DMS153 treated with DMSO at 0.1 percent for 48 hours (cell line): ENCODE results near the gene SWT1.
"Not testable (repeated sequence)": the region's sequence is repeated elsewhere in the genome, so short reads cannot be mapped to it uniquely, and the experiment has no call there.

Source experiments
- DNase-seq: peaks from one replicate; lab custom pipeline; 2025; ENCODE audit not compliant: unreplicated experiment; lab: John Stamatoyannopoulos, UW

Gene SWT1

DNA sequence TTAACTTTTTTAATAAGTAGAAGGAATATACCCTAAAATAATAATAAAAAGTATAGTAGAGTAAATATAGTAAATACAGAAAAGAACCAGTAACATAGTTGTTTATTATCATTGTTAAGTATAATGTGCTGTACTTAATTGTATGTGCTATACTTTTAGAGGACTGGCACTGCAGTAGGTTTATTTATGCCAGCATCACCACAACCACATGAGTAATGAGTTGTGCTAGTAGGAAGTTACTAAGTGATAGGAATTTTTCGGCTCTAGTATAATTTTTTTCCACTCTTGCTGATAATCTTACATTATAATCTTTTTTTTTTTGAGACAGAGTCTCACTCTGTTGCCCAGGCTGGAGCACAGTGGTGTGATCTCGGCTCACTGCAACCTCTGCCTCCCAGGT lies 88.5 kb downstream of the SWT1 start:
- no peak for DNase-seq

DNA sequence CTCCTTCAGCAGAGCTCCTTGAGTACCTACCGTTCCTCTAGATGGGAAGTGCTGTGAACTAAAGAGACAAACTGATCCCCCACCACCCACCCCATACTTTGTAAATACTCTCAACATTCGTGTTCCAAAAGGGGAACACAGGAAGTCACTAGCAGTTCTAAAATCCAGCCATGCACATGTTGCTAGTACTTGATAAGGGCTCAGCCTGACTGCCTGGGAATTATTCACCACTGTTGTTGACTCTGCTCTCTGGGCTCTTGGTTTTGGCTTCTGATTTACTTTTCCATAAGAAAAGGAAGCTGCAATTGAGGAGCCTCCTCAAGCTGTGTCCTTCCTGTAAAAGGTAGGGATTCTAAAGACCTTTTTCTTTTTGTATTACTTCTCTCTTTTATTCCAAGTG lies 92.6 kb downstream of the SWT1 start:
- no peak for DNase-seq

DNA sequence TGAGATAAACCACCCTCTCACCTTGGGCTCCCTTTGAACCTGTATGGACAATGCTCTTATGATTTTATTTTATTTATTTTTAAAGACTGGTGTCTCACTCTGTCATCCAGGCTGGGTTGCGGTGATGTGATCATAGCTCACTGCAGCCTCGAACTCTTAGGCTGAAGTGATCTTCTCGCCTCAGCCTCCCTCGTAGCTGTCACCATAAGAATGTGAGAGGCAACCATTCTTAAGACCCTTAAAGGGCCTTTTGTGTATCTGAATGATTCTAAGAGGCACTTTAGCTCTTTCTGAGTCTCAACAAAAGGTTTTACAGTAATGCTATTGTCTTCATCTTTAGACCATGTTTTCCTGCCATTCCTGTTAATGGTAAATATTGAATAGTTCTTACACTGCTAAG lies 93.1 kb downstream of the SWT1 start:
- DNase-seq: no peak

DNA sequence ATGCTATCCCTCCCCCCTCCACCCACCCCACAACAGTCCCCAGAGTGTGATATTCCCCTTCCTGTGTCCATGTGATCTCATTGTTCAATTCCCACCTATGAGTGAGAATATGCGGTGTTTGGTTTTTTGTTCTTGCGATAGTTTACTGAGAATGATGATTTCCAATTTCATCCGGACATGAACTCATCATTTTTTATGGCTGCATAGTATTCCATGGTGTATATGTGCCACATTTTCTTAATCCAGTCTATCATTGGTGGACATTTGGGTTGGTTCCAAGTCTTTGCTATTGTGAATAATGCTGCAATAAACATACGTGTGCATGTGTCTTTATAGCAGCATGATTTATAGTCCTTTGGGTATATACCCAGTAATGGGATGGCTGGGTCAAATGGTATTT lies 95.0 kb downstream of the SWT1 start:
- not testable (repeated sequence) for DNase-seq

DNA sequence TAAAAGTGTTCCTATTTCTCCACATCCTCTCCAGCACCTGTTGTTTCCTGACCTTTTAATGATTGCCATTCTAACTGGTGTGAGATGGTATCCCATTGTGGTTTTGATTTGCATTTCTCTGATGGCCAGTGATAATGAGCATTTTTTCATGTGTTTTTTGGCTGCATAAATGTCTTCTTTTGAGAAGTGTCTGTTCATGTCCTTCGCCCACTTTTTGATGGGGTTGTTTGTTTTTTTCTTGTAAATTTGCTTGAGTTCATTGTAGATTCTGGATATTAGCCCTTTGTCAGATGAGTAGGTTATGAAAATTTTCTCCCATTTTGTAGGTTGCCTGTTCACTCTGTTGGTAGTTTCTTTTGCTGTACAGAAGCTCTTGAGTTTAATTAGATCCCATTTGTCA lies 95.4 kb downstream of the SWT1 start:
- not testable (repeated sequence) for DNase-seq

DNA sequence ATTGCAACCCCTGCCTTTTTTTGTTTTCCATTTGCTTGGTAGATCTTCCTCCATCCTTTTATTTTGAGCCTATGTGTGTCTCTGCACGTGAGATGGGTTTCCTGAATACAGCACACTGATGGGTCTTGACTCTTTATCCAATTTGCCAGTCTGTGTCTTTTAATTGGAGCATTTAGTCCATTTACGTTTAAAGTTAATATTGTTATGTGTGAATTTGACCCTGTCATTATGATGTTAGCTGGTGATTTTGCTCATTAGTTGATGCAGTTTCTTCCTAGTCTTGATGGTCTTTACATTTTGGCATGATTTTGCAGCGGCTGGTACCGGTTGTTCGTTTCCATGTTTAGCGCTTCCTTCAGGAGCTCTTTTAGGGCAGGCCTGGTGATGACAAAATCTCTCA lies 98.6 kb downstream of the SWT1 start:
- not testable (repeated sequence) for DNase-seq

DNA sequence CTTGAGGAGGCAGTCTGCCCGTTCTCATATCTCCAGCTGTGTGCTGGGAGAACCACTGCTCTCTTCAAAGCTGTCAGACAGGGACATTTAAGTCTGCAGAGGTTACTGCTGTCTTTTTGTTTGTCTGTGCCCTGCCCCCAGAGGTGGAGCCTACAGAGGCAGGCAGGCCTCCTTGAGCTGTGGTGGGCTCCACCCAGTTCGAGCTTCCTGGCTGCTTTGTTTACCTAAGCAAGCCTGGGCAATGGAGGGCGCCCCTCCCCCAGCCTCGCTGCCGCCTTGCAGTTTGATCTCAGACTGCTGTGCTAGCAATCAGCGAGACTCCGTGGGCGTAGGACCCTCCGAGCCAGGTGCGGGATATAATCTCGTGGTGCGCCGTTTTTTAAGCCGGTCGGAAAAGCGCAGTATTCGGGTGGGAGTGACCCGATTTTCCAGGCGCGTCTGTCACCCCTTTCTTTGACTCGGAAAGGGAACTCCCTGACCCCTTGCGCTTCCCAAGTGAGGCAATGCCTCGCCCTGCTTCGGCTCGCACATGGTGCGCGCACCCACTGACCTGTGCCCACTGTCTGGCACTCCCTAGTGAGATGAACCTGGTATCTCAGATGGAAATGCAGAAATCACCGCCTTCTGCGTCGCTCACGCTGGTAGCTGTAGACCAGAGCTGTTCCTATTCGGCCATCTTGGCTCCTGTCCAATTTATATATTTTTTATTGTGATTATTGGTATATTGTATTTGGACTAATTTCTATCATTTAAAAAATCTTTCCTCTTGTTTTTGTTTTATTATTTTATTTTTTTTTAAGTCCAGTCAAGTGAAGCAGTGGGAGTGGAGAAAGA lies 100.4 kb downstream of the SWT1 start:
- DNase-seq: peak; percentile 27

DNA sequence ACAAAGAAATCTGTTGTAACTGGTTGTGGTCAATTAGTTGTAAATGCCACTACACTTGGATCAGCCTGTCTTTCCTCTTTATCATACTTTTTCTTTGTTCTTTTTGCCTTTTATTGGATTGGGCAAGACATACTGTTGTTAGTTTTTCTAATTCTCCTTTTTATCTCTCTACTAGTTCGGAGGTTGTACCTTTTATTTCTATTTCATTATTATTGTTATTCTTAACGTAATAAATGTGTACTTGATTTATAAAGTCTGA lies 100.9 kb downstream of the SWT1 start:
- DNase-seq: no peak

DNA sequence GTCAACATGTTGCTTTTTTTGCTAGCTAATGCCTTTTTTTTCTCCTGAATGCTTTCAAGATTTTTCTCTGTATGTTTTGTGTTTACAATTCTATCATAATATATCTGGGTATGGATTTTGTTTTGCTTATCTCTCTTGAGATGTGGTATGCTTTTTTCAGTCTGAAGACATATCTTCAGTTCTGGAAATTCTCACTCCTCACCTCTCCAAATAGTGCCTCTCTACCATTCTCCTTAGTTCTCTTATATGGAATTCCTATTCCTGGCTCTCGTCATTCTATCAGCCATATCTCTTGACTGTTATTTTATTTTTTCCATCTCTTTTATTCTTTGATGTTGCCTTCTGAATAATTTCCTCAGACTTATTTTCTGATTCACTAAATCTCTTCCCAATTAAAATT lies 101.7 kb downstream of the SWT1 start:
- DNase-seq: no peak

DNA sequence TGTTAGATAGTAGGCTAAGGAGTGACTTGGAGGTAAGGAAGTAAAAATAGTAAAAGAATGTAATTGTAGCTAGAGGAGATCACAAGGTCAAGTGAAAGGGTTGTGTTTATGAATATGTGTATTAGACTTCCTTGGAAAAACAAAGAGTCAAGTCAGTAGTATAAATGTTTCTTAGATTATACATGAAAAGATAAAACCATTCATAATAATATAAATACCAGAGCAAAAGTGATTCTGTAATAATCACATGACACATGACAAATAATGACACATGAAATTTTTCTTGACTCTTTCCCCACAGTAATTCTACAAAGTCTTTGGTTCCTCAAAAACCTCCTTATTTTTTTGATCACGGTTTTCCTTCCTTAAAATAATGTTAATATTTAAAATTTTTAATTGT lies 103.6 kb downstream of the SWT1 start:
- DNase-seq: no peak

DNA sequence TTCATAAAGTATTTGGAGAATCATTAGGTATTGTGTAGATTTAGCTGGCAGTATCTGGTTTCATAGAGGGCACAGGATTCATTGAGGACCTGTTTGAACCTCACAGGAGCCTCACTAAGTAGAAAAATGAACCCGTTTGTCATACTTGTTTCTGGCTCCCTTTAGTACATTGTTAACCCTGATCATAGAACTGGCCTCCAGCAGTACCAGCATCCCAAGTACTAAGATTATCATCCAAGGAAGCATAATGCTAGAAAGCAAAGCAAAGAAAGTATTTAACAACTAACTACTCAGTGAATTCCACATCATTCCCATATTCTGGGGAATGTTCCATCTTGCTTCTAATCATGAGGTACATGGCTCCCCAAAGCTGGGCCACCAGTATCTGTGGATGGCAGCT lies 105.2 kb downstream of the SWT1 start:
- DNase-seq: no peak

DNA sequence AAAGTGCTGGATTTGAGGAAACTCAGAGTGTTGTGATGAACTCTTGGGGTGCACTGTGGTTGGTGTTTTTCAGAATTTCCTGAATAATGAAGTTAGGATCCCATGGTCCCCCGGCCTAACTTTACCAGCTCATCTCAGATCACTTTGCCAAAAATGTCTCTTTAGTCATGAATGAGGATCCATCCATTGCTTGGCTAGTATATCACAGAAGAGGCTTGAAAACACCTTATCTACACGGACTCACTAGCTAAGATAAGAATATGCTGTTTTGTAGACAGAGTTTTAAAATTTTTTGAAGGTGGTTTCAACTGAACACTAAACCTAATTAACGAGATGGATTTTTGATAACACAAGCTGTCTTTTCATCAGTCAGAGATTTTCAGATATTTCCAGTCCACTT lies 106.3 kb downstream of the SWT1 start:
- no peak for DNase-seq

DNA sequence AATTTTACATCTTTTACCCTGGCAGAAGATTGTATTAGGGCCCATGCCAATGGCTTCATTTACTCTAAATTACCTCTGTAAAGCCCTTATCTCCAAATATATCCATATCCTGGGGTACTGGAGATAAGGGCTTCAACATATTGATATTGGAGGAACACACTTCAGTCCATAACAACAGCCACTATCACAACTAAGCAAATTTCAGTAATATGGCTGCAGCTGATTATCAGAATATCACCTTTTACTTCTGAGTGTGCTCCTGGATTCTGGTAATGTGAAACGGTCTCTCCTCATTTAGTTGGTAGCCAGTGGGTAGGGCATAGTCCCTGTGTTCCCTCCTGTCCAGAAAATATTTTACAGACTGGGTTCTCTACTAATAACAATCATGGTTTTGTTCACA lies 106.8 kb downstream of the SWT1 start:
- no peak for DNase-seq

DNA sequence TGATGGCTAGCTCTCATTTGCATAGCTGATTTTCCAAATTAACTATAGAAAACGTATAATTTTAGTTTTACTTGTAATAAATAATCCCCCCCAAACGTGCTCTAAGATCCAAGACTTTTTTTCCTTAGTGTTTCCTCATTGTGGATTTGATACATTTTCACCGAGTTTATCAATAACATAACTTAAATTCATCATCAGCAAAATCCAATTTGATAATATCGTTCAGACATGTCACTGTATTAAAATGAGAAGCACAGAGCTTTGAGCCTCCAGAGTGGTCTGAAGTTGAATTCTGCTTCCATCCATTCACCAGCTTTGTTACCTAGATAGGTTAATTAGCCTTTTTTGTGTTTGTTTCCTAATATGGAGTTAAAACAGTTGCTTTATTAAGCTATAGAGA lies 108.3 kb downstream of the SWT1 start:
- DNase-seq: no peak

DNA sequence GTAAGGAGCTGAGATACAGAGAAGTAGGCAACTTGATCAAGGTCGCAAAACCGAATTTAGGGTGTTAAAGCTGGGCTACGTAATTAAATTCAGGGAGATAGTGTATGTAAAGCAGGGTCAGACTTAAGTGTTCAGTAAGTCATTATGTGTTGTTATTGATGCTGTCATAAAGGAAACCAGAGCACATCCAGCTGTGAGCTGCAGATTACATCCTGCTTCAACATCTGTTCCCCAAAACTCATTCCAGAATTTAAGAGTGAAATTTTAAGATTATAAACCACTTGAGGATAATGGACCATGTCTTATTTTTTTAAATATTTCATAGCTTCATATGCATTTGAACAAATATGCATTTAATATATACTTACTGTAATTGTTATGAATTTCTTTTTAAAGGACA lies 110.3 kb downstream of the SWT1 start:
- DNase-seq: no peak

DNA sequence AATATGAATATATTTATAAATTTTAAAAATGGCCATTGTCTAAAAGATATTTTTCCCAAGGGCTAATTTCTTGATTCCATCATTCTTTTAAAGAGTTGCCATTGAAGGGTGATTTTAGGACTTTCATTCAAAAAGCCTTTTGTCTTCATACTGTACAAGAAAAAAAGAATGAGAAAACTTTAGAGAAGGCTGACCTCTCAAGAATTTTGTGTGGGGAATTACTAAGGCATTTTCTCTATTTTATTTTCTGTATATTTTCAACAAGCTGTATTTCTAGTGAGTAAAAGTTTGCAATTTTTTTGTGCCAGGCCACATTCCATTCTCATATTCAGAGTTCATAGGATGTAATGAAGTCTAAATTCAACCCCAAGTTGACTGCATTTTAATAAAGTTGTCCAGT lies 110.7 kb downstream of the SWT1 start:
- DNase-seq: no peak

DNA sequence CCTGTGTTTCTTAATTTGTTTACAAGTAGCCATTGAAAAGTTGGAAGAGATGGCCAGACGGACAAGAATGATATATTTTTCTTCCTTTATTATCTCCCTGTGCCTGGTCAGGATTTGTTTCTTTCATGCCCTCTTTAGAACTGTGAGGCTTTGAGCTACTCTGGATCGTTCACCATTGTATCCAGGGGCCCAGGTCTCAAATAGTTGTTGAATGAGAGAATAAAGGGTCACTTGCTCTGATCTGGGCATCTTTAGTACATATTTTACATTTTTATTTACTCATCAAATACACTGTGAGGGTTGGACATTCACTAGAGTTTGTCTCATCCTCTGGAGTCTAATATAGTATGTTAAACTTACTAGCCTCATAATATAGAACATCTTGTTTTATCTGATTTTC lies 111.4 kb downstream of the SWT1 start:
- no peak for DNase-seq

DNA sequence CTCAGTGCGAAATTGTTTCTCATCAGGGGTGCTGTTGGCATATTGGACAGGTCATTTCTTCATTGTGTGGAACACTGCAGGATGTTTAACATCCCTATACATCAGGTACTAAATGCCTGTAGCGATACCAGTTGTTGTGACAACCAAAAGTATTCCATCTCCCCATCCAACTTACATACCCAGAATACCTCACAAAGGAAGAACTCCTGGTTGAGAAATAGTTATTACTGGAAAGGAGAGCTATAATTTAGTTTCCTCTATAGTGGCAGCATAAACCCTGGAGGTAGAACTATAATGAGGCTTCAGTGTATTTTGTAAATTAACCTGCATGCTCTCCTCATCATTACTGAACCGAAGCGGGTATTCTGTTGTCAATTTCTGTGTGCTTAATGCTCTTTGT lies 115.0 kb downstream of the SWT1 start:
- no peak for DNase-seq

DNA sequence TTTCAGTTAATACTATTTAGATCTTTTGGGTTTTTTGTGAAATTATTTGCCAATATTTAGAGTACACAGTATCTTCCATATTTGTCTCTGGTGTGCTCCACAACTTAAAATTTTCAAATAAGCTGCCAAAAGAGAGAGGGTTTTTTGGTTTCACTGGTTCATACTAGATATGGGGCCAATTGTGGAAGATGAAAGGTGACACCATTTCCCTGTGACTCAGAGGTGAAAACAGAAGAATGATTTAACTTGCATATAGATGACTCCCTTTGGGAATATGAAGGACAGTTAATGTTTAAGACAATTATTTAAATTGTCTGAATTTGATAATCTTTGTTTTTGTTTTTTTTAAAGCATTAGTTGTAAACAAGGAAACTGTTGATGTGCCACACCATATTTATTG lies 122.6 kb downstream of the SWT1 start:
- DNase-seq: no peak

DNA sequence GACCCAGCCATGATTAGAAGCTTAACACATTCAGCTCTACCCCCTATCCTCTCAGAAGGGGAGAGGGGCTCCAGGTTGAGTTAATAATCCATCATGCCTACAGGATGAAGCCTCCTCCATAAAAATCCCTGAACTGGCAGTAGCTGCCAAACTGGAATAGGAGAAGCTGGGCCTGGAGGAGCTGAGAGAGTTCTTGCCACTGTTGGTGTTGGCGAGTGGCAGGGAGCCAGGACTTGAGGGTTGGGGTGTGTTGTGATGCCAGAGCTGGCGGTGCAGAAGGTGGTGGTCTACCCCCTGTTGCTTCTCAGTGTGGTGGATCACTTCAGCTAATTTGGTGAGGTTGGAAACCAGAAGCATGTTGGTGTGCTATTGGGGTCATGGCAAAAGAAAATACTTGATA lies 123.6 kb downstream of the SWT1 start:
- DNase-seq: no peak

DNA sequence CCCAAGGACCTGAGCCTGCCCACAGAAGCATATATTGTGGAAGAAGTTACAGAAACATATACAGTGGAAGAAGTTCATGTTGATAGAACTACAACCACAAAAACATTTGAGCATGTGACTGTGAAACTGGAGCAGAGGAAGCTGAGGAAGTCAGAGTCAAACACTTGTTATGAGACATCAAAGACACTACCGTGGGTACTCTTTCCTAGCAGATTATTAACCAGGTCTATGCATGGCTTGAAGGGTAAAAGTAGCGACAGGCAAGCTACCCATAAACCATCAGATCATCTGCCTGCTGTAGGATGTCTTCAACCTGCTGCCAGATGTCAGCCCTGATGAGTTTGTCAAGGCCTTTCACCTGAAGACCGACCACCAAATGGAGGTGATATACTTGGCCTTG lies 124.3 kb downstream of the SWT1 start:
- DNase-seq: no peak

DNA sequence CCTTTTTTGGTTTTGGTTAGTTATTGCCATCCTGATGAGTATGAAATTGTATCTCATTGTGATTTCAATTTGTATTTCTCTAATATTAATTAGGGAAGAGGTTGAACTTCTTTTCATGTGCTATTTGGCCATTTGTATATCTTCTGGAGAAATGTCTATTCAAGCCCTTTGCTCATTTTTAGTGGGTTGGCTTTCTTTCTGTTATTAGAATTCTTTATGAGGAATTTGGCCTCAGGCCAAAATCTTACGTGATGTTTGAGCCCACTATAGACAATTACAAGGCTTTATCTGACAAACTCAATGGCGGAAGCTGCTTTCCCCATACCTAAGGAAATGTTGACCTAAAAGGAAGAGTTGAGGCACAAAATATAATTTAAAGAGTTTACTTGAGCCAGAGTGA lies 127.1 kb downstream of the SWT1 start:
- no peak for DNase-seq

DNA sequence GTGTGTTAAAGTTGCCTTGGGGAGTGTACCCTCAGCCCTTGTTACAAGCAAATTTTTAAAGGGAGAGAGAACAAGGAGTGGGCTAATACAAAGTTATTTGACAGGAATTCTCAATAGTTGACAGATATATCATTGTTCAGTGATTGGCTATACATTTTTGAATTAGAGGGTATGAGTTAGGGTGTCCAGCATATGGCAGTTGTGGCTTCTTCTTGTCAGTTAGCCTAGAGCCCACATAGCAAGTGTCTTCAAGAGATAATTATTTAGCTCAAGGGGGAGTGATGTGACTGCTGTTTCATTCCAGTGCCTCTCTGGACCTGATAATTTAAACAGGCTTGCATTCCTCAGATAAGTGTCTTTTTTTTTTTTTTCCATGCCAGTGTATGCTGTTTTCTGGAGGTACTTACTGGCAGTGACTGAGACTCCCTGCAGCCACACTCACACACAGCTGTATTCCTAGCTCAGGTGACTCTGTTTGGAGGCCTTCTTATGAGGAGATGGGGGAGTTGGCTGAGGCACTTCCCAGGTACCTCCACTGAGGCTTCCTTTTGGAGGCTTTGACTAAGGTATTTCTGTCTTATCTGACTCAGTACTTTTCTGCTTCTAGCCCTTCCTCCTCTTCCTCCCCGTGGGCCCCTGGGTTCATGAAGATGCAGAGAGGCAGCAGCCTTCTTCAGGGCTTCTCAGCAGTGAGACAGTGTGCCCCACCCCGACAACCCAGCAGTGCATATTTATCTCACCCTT lies 127.7 kb downstream of the SWT1 start:
- no peak for DNase-seq
